ENCODE data around the gene NAE1. TPM values are rescaled to one million over a fixed set of nuclear protein-coding genes. Genes with fewer than 3 reads are reported as not detected.
A peak's percentile ranks its signal among the peaks of the same experiment; 100 is the strongest.
"Not testable (repeated sequence)": the region's sequence is repeated elsewhere in the genome, so short reads cannot be mapped to it uniquely, and the experiment has no call there.

The NAE1 gene
- total RNA-seq, 2 donors from 2014 or later, result 45.7 to 53.2 TPM

DNA sequence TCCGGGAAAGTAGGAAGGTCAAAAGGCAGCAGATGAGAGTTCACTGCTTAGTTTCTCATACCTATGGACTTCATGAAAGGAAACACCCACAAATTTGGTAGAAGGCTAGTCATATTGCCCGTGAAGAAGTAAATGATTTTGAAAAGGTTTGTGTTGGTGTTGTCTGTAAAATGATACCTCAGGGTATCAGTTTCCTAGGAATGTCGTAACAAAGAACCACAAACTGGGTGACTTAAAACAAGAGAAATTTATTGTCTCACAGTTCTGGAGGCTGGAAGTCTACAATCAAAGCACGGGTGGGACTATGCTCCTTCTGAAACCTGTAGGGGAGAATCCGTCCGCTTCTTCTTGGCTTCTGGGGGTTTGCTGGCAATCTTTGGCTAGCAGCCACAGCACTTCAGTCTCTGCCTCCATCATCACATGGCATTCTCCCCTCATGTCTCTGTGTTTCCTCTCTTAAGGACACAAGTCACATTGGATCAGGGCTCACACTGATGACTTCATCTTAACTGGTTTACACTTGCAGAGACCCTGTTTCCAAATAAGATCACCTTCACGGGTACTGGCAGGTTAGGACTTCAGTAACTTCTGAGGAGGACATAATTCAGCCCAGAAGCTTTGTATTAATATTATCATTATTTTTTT, 2.0 kb upstream of the NAE1 start:
- ATAC-seq (no peak), DNase-seq (no peak)
- intact Hi-C loops (cut with DNase I, micrococcal nuclease), result loop anchor here in 1 of 2 donors (5.0 kb wide), 1 partner anchor 35 kb away; no protein-coding TSS in a partner anchor

DNA sequence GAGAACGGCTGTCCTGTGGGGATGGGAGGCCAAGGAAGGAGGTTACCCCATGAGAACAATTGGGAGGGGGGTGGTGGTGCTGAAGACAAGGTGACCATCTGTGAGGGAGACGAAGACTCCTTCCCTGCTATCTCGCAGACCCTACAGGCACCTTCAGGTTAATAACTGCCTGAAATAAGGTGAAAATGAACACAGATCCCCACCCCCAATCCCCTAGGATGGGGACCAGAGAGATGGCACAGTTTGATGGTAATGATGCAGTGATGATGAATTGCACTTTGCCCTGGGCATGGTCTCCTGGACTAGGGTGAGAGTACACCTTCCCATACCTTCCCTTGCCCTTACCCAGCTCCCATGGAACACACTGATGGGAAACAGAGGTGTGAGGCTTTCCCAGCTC, 1.4 kb upstream of the NAE1 start:
- ATAC-seq, result peak; percentile 56
- intact Hi-C loops (cut with DNase I, micrococcal nuclease), result loop anchor here in 1 of 2 donors (5.0 kb wide), 1 partner anchor 35 kb away; no protein-coding TSS in a partner anchor
- no peak for DNase-seq

DNA sequence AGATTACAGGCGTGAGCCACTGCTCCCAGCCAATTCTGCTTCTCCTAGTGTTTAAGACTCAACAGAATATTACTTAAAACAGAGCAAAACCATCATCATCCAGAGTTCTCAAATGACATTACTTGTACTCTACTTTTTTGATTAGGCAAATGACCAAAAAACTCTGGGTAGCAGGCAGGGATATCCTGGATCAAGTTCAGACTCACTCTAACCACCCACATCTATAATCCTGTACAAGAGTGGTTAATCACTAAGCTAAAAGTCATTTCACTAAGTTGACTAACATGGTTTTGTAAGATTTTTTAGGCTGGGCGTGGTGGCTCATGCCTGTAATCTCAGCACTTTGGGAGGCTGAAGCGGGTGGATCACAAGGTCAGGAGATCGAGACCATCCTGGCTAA, 6.8 kb downstream of the NAE1 start:
- intact Hi-C loops (cut with DNase I, micrococcal nuclease), result no loop called here
- ATAC-seq (no peak), DNase-seq (no peak)

DNA sequence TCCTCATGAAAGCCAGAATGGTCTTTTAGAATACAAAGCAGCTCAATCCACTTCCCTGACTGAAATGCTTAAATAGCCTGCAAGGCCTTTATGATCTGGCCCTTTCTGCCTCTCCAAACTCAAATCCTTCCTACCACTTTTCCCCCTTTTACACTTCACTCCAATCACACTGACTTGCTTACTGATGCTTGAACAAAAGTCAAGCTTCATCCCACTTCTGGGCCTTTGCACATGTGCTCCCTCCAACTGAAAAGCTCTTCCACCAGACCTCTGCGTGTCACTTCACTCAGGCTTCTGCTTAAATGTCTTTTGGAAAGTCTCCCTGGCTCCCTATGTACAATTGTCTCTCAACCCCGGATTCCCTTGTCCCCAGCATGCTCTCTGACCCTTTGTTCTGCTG, 16.0 kb downstream of the NAE1 start:
- no peak for ATAC-seq
- DNase-seq, result no peak
- intact Hi-C loops (cut with DNase I, micrococcal nuclease), result no loop called here

DNA sequence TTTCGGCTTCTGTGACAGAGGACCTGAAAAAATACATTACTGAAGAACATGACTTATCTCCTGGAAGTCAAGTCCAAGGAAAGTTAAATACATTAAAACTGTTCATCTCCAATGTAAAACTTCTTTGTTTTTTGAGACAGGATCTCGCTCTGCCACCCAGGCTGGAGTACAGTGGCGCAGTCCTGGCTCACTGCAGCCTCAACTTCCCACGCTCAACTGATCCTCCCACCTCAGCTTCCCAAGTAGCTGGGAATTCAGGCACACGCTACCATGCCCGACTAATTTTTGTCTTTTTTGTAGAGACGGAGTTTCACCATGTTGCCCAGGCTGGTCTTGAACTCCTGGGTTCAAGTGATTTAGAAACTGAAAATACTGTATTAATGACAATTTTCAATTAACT, 19.7 kb downstream of the NAE1 start:
- DNase-seq (no peak), ATAC-seq (no peak)
- intact Hi-C loops (cut with DNase I, micrococcal nuclease), result no loop called here

DNA sequence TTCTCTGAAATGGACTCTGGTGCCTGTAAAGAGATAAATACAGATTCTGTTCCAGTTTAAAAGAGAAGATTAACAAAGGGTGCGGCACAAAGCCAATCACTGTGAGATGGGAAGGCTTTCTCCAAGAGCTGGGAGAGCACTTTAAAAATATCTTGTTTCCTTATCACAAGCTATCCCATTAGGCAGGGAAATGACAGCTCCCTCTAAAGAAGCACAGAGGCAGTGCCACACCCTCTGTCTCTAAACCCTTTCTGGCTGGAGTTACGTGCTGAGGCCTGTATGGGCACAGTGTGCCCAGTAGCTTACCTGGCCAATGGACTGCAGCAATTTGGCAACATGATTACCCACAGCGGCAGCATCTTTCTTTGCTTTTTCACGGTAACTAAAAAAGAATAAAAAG, 20.4 kb downstream of the NAE1 start:
- intact Hi-C loops (cut with DNase I, micrococcal nuclease), result no loop called here
- ATAC-seq (peak; percentile 52), DNase-seq (no peak)

- DNase-seq (no peak), ATAC-seq (no peak)
- intact Hi-C loops (cut with DNase I, micrococcal nuclease), result no loop called here
Observed at GRCh38 chr16:66809765-66810164, 21.0 kb downstream of the NAE1 start.

DNA sequence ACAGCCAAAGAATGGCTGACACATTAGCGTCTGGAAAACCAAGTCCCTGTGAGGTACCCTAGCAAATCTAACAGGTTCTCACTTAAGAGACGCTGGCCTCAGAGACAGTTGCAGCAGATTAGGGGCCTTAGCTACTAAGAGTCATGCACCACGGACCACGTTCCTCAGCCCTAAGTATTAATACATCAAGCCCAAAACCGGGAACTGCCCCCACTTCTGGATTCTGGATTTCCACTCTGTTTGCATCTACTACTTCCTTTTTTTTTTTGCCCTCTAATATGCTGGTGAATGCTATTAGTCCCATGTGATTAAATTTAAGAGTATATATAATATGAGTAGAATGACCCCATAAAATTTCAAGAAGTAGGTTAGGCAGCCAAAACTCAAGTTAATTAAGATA, 28.6 kb downstream of the NAE1 start:
- DNase-seq (no peak), ATAC-seq (no peak)
- intact Hi-C loops (cut with DNase I, micrococcal nuclease), result no loop called here

GRCh38 chr16:66801320-66802105, 29.3 kb downstream of the NAE1 start, which contains the start of gene TERB1:
TSS of gene TERB1 (minus strand) at chr16:66801584. CDS start at chr16:66796798, 4,786 bp downstream.
- intact Hi-C loops (cut with DNase I, micrococcal nuclease), result no loop called here
- DNase-seq (no peak), ATAC-seq (no peak)

DNA sequence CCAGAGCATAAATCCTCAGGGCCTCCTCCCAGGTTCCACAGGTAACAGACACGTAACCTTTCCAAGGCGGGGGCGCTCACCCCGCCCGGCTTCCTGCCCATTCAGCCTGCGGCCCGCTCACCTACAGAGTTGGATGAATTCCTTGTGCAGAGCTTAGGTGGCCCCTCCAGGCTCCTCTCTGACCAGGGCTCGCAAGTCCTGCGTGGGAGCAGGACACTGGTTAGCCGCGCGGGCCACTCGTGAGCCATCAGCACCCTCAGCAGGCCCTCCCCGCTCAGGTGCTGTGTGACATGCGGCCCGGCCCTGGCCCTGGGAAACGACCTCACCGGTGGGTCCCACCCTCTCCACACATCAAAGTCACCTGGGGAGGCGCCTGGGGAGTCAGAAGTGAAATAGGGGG, 29.9 kb downstream of the NAE1 start:
- intact Hi-C loops (cut with DNase I, micrococcal nuclease), result no loop called here
- DNase-seq, result no peak
- no peak for ATAC-seq

GRCh38 chr16:66798161-66798560, 32.6 kb downstream of the NAE1 start:
- intact Hi-C loops (cut with DNase I, micrococcal nuclease), result no loop called here

DNA sequence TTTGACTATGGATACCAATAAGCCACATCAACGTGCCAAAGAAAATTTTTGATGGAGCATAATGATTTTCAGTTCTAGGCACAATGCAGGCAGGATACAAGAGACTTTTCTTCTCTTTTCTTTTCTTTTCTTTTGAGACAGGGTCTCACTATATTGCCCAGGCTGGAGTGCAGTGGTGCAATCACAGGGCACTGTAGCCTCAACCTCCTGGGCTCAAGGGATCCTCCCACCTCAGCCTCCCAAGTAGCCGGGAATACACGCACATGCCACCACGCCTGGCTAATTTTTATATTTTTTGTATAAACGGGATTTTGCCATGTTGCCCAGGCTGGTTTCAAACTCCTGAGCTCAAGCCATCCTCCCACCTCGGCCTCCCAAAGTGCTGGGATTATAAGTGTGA, 36.8 kb downstream of the NAE1 start:
- DNase-seq; intact Hi-C loops (cut with DNase I, micrococcal nuclease); ATAC-seq: not testable (repeated sequence)

More at GRCh38 chr16:66798161-66798560, 32.6 kb downstream of the NAE1 start:
- DNase-seq (no peak), ATAC-seq (no peak)

GRCh38 chr16:66790130-66790733, 40.5 kb downstream of the NAE1 start:
- DNase-seq (no peak), ATAC-seq (no peak)
- intact Hi-C loops (cut with DNase I, micrococcal nuclease), result no loop called here

GRCh38 chr16:66787427-66787826, 43.3 kb downstream of the NAE1 start:
- DNase-seq, result no peak
- ATAC-seq, result no peak
- intact Hi-C loops (cut with DNase I, micrococcal nuclease), result no loop called here

- ATAC-seq (no peak), DNase-seq (no peak)
- intact Hi-C loops (cut with DNase I, micrococcal nuclease), result no loop called here
Observed at GRCh38 chr16:66786551-66786950, 44.2 kb downstream of the NAE1 start.

- ATAC-seq (no peak), DNase-seq (no peak)
- intact Hi-C loops (cut with DNase I, micrococcal nuclease), result no loop called here
Observed at GRCh38 chr16:66776457-66776856, 54.3 kb downstream of the NAE1 start.

DNA sequence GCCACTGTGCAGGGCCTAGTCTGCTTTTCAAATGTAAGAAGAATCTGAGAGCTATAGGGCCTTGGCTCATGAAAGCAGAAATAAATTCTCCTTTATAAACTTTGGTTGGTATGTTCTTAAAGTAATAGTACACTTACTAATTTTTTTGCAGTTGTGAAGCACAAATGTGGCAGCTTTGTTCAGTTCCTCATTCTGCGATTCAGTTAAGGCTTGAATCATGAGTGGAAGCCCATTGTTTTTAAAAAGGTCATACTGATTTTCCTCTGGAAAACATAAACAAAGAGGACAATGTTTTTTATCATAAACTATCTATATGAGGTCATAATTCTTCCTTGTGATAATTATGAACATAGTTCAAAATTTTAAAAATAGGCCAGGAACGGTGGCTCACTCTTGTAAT, 55.8 kb downstream of the NAE1 start:
- no peak for ATAC-seq
- no peak for DNase-seq
- intact Hi-C loops (cut with DNase I, micrococcal nuclease), result no loop called here

GRCh38 chr16:66758086-66758485, 72.7 kb downstream of the NAE1 start:
- DNase-seq (no peak), ATAC-seq (no peak)
- intact Hi-C loops (cut with DNase I, micrococcal nuclease), result no loop called here

DNA sequence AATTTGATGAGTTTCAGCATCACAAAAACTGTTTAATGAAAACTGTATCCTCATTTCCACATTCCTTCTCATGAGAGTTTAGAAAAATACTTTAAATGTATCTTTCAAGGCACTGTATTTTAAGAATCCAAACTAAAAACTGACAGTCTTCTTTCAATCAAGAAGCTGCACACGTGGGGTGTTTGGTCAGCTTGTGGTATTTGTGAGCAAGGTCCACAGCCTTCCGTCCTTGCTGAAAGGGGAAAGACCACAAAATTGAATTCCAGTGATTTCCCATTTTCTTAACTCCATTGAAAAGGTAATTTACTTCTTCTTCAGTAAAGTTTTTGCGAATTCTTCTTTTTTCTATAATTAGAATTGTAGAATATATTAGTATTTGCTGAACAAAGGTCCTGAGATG, 76.0 kb downstream of the NAE1 start:
- intact Hi-C loops (cut with DNase I, micrococcal nuclease), result no loop called here
- no peak for DNase-seq
- ATAC-seq, result no peak

GRCh38 chr16:66754211-66754610, 76.6 kb downstream of the NAE1 start:
- DNase-seq, result no peak
- intact Hi-C loops (cut with DNase I, micrococcal nuclease), result no loop called here
- ATAC-seq, result no peak

Data from left colon (tissue), 2 donors.